ENCODE data around the gene PRKCE. TPM values are rescaled to one million over a fixed set of nuclear protein-coding genes. Genes with fewer than 3 reads are reported as not detected.
A peak's percentile ranks its signal among the peaks of the same experiment; 100 is the strongest.

The PRKCE gene
- polyA plus RNA-seq, 3 donors: 1.3 to 7.7 (median 2.3) TPM

DNA sequence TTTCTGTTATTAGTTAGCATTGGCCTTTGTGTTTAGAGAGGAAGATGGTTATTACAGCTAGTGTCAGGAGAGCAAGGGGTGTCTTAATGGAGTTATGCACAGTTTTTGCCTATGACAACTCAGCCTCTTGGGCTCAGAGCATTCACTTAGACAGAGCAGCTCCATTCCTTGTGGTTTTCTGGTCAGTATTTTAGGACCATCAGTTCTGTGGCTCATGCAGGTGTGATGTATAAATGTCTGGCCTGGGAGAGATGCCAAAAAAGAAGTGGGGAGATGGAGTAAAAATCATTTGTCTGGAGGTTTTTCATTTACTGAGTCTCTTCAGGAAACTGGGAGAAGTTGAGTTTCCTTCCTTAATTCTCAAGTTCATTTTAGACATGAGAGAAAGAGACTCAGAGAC, 79.7 kb downstream of the PRKCE start:
- Histone ChIP-seq H2AFZ (ENCODE audit: insufficient read depth, low read depth, low read length, poor library complexity, severe bottlenecking) (no peak overlapping the region), H3K9me3 (replicated peaks in 1 of 2; ENCODE audit: control insufficient read depth in 1 of 2, insufficient read depth in 1 of 2, low read length in 2 of 2) (no peaks in the 10 kb centered on the region), H4K20me1 (ENCODE audit: insufficient read depth, low read length) (peaks cover 7% of the 10 kb centered on the region), H3K4me3 (replicated peaks in 1 of 3; ENCODE audit: low read depth in 2 of 3, low read length in 3 of 3) (no peak overlapping the region), H3K36me3 (replicated peaks in 1 of 2; ENCODE audit: control insufficient read depth in 1 of 2, insufficient read depth in 2 of 2, low read length in 2 of 2) (no peaks in the 10 kb centered on the region), H3K27me3 (ENCODE audit: control insufficient read depth in 2 of 2, insufficient read depth in 2 of 2, low read length in 2 of 2) (no peaks in the 10 kb centered on the region), H3K4me2 (replicated peaks; ENCODE audit: extremely low read depth, low read length, poor library complexity, severe bottlenecking) (no peak overlapping the region), H3K9ac (ENCODE audit: insufficient read depth, low read length, poor library complexity, severe bottlenecking) (no peak overlapping the region), H3K27ac (ENCODE audit: low read depth in 1 of 2, low read length in 2 of 2) (peak overlapping the region in 1 of 2 donors; percentile 52), H3K79me2 (ENCODE audit: insufficient read depth, low read length) (peaks cover 30% of the 10 kb centered on the region), H3K4me1 (ENCODE audit: control insufficient read depth in 1 of 2, insufficient read depth in 2 of 2, low read length in 2 of 2) (peaks cover 40 to 42% of the 10 kb centered on the region in 2 donors)
- H3K9me3 Mint-ChIP-seq: peaks cover 0 to 5% (median 0%) of the 10 kb centered on the region in 7 donors
- peak overlapping the region in 6 of 7 donors; percentile 32 to 90 (median 58) for H3K27ac Mint-ChIP-seq
- H3K27me3 Mint-ChIP-seq (ENCODE audit: low read depth in 3 of 3): peaks cover 0 to 4% (median 0%) of the 10 kb centered on the region in 3 donors
- peaks cover 1 to 6% of the 10 kb centered on the region in 2 donors for H3K36me3 Mint-ChIP-seq
- DNase-seq: no peak
- intact Hi-C loops (cut with micrococcal nuclease): no loop called here
- peaks cover 48% of the 10 kb centered on the region for H3K4me1 Mint-ChIP-seq
- TF ChIP-seq, protein P1, sequence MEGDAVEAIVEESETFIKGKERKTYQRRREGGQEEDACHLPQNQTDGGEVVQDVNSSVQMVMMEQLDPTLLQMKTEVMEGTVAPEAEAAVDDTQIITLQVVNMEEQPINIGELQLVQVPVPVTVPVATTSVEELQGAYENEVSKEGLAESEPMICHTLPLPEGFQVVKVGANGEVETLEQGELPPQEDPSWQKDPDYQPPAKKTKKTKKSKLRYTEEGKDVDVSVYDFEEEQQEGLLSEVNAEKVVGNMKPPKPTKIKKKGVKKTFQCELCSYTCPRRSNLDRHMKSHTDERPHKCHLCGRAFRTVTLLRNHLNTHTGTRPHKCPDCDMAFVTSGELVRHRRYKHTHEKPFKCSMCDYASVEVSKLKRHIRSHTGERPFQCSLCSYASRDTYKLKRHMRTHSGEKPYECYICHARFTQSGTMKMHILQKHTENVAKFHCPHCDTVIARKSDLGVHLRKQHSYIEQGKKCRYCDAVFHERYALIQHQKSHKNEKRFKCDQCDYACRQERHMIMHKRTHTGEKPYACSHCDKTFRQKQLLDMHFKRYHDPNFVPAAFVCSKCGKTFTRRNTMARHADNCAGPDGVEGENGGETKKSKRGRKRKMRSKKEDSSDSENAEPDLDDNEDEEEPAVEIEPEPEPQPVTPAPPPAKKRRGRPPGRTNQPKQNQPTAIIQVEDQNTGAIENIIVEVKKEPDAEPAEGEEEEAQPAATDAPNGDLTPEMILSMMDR (IDR thresholded peaks at IDR 0.05): no peak
- H3K4me3 Mint-ChIP-seq: no peak overlapping the region

DNA sequence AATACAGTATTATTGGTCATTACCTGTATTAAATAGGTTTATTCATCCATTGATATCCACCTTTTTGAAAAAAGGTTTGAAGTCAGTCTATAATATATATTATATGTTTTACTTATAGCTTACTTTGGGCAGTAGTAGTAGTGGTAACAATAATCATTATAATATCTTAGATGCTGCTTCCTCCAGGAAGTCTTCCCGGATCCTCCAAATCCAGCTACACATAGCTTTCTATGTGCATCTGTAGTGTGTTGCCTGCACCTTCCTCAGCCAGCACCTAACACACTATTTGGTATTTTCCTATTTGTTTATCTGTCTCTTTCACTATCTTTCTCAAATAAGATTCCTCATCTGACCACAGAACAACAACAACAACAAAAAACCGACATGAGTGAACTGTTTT, 81.0 kb downstream of the PRKCE start:
- no peak for DNase-seq
- TF ChIP-seq, protein P1 (IDR thresholded peaks at IDR 0.05): no peak
- Histone ChIP-seq H4K20me1 (ENCODE audit: insufficient read depth, low read length) (peaks cover 7% of the 10 kb centered on the region), H3K4me1 (ENCODE audit: control insufficient read depth in 1 of 2, insufficient read depth in 2 of 2, low read length in 2 of 2) (peaks cover 36 to 38% of the 10 kb centered on the region in 2 donors), H3K27ac (ENCODE audit: low read depth in 1 of 2, low read length in 2 of 2) (no peak overlapping the region), H3K4me2 (replicated peaks; ENCODE audit: extremely low read depth, low read length, poor library complexity, severe bottlenecking) (no peak overlapping the region), H3K9ac (ENCODE audit: insufficient read depth, low read length, poor library complexity, severe bottlenecking) (no peak overlapping the region), H3K79me2 (ENCODE audit: insufficient read depth, low read length) (peaks cover 33% of the 10 kb centered on the region), H2AFZ (ENCODE audit: insufficient read depth, low read depth, low read length, poor library complexity, severe bottlenecking) (no peak overlapping the region), H3K9me3 (replicated peaks in 1 of 2; ENCODE audit: control insufficient read depth in 1 of 2, insufficient read depth in 1 of 2, low read length in 2 of 2) (no peaks in the 10 kb centered on the region), H3K27me3 (ENCODE audit: control insufficient read depth in 2 of 2, insufficient read depth in 2 of 2, low read length in 2 of 2) (no peaks in the 10 kb centered on the region), H3K4me3 (replicated peaks in 1 of 3; ENCODE audit: low read depth in 2 of 3, low read length in 3 of 3) (no peak overlapping the region), H3K36me3 (replicated peaks in 1 of 2; ENCODE audit: control insufficient read depth in 1 of 2, insufficient read depth in 2 of 2, low read length in 2 of 2) (no peaks in the 10 kb centered on the region)
- peaks cover 0 to 5% (median 0%) of the 10 kb centered on the region in 7 donors for H3K9me3 Mint-ChIP-seq
- peaks cover 8 to 10% of the 10 kb centered on the region in 2 donors for H3K36me3 Mint-ChIP-seq
- H3K4me3 Mint-ChIP-seq: no peak overlapping the region
- peaks cover 46% of the 10 kb centered on the region for H3K4me1 Mint-ChIP-seq
- H3K27ac Mint-ChIP-seq: no peak overlapping the region
- no CpG with 5 or more reads among the region's 2 CpGs for WGBS (ENCODE audit: insufficient coverage)
- H3K27me3 Mint-ChIP-seq (ENCODE audit: low read depth in 3 of 3): peaks cover 0 to 5% (median 0%) of the 10 kb centered on the region in 3 donors
- intact Hi-C loops (cut with micrococcal nuclease): no loop called here
